K562 (cell line): Measurements from ENCODE around the gene CACNA1S. TPM values are rescaled to one million over a fixed set of nuclear protein-coding genes. Genes with fewer than 3 reads are reported as not detected.

Source experiments
- ATAC-seq: fragments of 200-7000 bp; cut with Tn5 transposase; 3 replicates; pipeline ENCODE4 v1.9.1; 2020; ENCODE audit warnings: moderate library complexity
- BruUV-seq: library from RNA; stranded (reverse); fragments of 400-500 nt; replicated peaks from 2 replicates; lab custom pipeline; 2021; lab: Mats Ljungman, UMichigan
- CTCF ChIA-PET: fragments of 300-600 bp; formaldehyde crosslinking; extraction: SDS; loops from one replicate; lab custom pipeline; 2021; ENCODE audit warnings: low intra/inter-chr PET ratio; lab: Yijun Ruan, JAX
- POLR2A ChIA-PET: fragments of 300-600, 350-650 bp; sonication (Branson Sonifier 250); formaldehyde crosslinking; extraction: SDS; loops from one replicate; lab custom pipeline; 2021; ENCODE audit warnings: antibody characterized with exemption, inconsistent platforms; lab: Yijun Ruan, JAX
- DNase-seq, 4 experiments: peaks; one replicate each; pipeline versions ENCODE4 v3.0.0 to v3.0.0-alpha.2; 2011 to 2018; ENCODE audit warnings: low spot score in 3 of 4, mixed read lengths in 3 of 4; ENCODE audit errors: extremely low read depth in 1 of 4
- FAIRE-seq: peaks from 2 replicates; lab custom pipeline; 2011; peaks lifted over from hg19 to GRCh38; lab: Jason Lieb, UNC
- H2AFZ ChIP-seq: 2 replicates; pipeline ENCODE4 v1.6.0; 2011; ENCODE audit warnings: low read depth, low read length, control low read depth, inconsistent platforms
- H3K27ac ChIP-seq: fragments of 200-600 bp; 3 replicates; pipeline ENCODE4 v1.8.0; 2011; ENCODE audit warnings: low read depth, mild to moderate bottlenecking, control low read depth, inconsistent platforms, low read length, moderate library complexity, mixed read lengths; ENCODE audit errors: extremely low read depth
- H3K27me3 ChIP-seq, 2 experiments: fragments of 300-600 bp in 1 of 2; 2 replicates in 1 of 2; 3 replicates in 1 of 2; pipeline versions ENCODE4 v1.6.0 to v1.8.0; 2011; ENCODE audit warnings: inconsistent platforms in 2 of 2, low read length in 2 of 2, mild to moderate bottlenecking in 1 of 2, mixed read lengths in 1 of 2, moderate library complexity in 1 of 2; ENCODE audit not compliant: control insufficient read depth in 2 of 2, insufficient read depth in 2 of 2
- H3K36me3 ChIP-seq: fragments of 300-600 bp; 3 replicates; pipeline ENCODE4 v1.8.0; 2011; ENCODE audit warnings: mild to moderate bottlenecking, low read length, inconsistent platforms; ENCODE audit not compliant: control insufficient read depth, insufficient read depth
- H3K4me1 ChIP-seq, 2 experiments: fragments of 200-600 bp in 1 of 2; replicated peaks in 1 of 2; 2 replicates in 1 of 2; 3 replicates in 1 of 2; pipeline versions ENCODE4 v1.5.1 to v1.8.0; 2011; ENCODE audit warnings: inconsistent platforms in 2 of 2, low read length in 2 of 2, mild to moderate bottlenecking in 1 of 2, mixed read lengths in 1 of 2, moderate library complexity in 1 of 2; ENCODE audit not compliant: control insufficient read depth in 2 of 2, insufficient read depth in 2 of 2
- H3K4me2 ChIP-seq: 2 replicates; pipeline ENCODE4 v1.6.1; 2011; ENCODE audit warnings: low read length, control low read depth, inconsistent platforms, mixed read lengths; ENCODE audit not compliant: insufficient read depth
- H3K4me3 ChIP-seq: fragments of 200-600 bp; sonication (generic), shearing (Covaris generic); 2 replicates; pipeline ENCODE4 v1.5.1; 2016; ENCODE audit warnings: control low read depth, inconsistent platforms
- H3K79me2 ChIP-seq: fragments of 200-600 bp; 3 replicates; pipeline ENCODE4 v1.8.0; 2011; ENCODE audit warnings: low read length, inconsistent platforms; ENCODE audit not compliant: control insufficient read depth, insufficient read depth
- H3K9ac ChIP-seq, 2 experiments: 2 replicates each; pipeline versions ENCODE4 v1.6.0 to v1.6.1; 2011; ENCODE audit warnings: low read depth in 2 of 2, low read length in 2 of 2, control low read depth in 1 of 2, inconsistent platforms in 1 of 2, mild to moderate bottlenecking in 1 of 2, mixed read lengths in 1 of 2; ENCODE audit not compliant: insufficient read depth in 1 of 2
- H3K9me1 ChIP-seq: one replicate; pipeline ENCODE4 v1.6.0; 2011; ENCODE audit warnings: inconsistent platforms, mild to moderate bottlenecking, low read length, moderate library complexity; ENCODE audit not compliant: control insufficient read depth, insufficient read depth
- H3K9me3 ChIP-seq: replicated peaks from 2 replicates; pipeline ENCODE4 v1.5.1; 2011; ENCODE audit warnings: low read depth, low read length, inconsistent platforms; ENCODE audit not compliant: control insufficient read depth, insufficient read depth
- H4K20me1 ChIP-seq: replicated peaks from 2 replicates; pipeline ENCODE4 v1.6.1; 2011; ENCODE audit warnings: low read length, inconsistent platforms, mixed read lengths; ENCODE audit not compliant: control insufficient read depth, insufficient read depth
- CBFA2T2 ChIP-seq: fragments of 450-650 bp; conservative IDR thresholded peaks from 2 replicates; pipeline ENCODE4 v1.6.1; 2017; ENCODE audit warnings: mild to moderate bottlenecking
- GTF2F1 ChIP-seq: IDR thresholded peaks from 2 replicates; pipeline ENCODE4 v1.6.1; 2011; ENCODE audit warnings: low read depth, low read length, improper control_type of control experiment
- POLR2G ChIP-seq: fragments of 200-400 bp; formaldehyde crosslinking; IDR thresholded peaks from 2 replicates; pipeline ENCODE4 v1.6.1; 2017; ENCODE audit warnings: low read depth, mild to moderate bottlenecking, antibody characterized with exemption, low read length, moderate library complexity
- RBFOX2 ChIP-seq: fragments of 200-400 bp; formaldehyde crosslinking; IDR thresholded peaks from 2 replicates; pipeline ENCODE4 v1.6.1; 2017; ENCODE audit warnings: low read depth, mild to moderate bottlenecking, low read length, moderate library complexity
- WGBS: fragments of 100-300 bp; shearing (Covaris generic); methylation state at CpG from one replicate; pipeline ENCODE4 v1.1.6; 2016; ENCODE audit warnings: low coverage, mixed read lengths; ENCODE audit not compliant: insufficient coverage; ENCODE audit errors: missing lambda C conversion rate; 5-methylcytosine and 5-hydroxymethylcytosine counted together
- in situ Hi-C: fragments of 300-500 bp; cut with MboI; formaldehyde crosslinking; loops from 4 replicates; pipeline ENCODE4 v1.15.0; 2018; ENCODE audit warnings: inconsistent platforms, mixed read lengths
- intact Hi-C: fragments of 100-400 bp; cut with micrococcal nuclease; formaldehyde crosslinking; loops from 2 replicates; pipeline ENCODE4 v1.14.2; 2022
- polyA plus RNA-seq, 8 experiments: library from polyadenylated mRNA; depleted of rRNA in 4 of 8; stranded (reverse) in 5 of 8; unstranded in 3 of 8; fragments of >200 nt; fragmentation: Nextera tagmentation in 2 of 8; fragmentation: Illumina TruSeq in 1 of 8; extraction: Ambion mirVana in 2 of 8; extraction: Trizol in 1 of 8; gene quantifications; 2 replicates each; pipeline versions ENCODE4 v1.2.1 to v1.2.3, GENCODE V29; 2011 to 2014; ENCODE audit warnings: inconsistent platforms in 1 of 8, missing spikeins in 1 of 8
- total RNA-seq, 7 experiments: library from RNA; depleted of rRNA in 6 of 7; stranded (reverse); fragments of >200 nt in 6 of 7; fragmentation: Illumina TruSeq in 2 of 7; extraction: Trizol in 2 of 7; gene quantifications; 2 replicates each; pipeline versions ENCODE4 v1.2.1 to v1.2.3, GENCODE V29; 2011 to 2021; ENCODE audit warnings: low replicate concordance in 1 of 7

Gene CACNA1S
- total and polyA plus RNA-seq, 9 of the 15 experiments (the other 6 are each of a cell fraction or from before 2014, with no cell fraction given), result not detected

DNA sequence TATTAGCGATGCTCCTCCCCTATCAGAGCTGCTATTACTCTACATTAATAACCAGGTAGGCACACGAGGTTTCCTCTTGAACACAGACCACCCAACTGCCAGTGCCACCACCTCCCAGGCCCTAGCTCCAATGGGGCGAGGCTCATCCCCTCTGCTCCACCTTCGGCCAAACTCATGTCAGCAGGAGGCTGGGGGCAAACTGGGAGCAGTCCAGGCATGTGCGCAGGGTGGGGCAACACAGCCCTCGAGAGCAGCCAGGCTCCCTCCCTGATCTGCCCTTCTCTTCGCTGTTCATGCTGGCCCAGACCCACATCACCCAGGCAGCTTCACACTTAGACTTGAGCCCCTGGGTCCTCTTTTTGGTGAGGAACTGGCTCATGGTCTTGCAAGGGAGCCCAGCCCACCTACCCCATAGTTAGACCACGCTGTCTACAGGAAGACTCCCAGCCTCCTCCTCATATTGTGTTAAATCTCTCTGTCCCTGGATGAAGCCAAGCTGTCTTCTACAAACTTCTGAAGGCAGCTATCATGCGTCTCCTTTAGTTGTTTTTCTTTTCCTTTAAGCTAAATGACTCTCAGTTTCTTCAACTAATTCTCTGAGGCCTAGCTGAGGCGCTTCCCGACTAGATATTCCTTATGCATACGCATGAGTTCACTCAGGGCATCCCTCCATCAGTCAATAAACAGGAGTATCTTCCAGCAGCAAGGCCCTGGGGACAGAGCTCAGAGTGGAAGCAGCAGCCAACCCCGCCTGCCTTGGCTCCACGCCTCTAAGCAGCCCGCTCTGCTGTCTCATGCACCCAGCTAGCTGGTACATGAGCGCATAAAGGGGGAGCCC is 30.0 kb upstream of the CACNA1S start:
- Histone ChIP-seq H3K4me1 (no peaks in the 10 kb centered on the region), H3K9ac (0 out of 4 replicates have a peak overlapping the region, but pooled peaks of 1 of the 2 experiments have one; percentile 46), H3K36me3 (peaks cover 98% of the 10 kb centered on the region), H3K27ac (no peak overlapping the region), H3K4me3 (no peak overlapping the region), H4K20me1 (peaks cover 9% of the 10 kb centered on the region), H3K9me1 (no peaks in the 10 kb centered on the region), H3K27me3 (no peaks in the 10 kb centered on the region), H3K9me3 (no peaks in the 10 kb centered on the region), H3K79me2 (no peaks in the 10 kb centered on the region), H3K4me2 (no peak overlapping the region), H2AFZ (no peak overlapping the region)
- 83% methylated on average over 16 of the region's 16 CpGs for WGBS
- BruUV-seq, result no TSS peak
- no peak for TF ChIP-seq CBFA2T2
- no peak for TF ChIP-seq GTF2F1
- peak; percentile 32; the same call in 1 of the 2 replicates for TF ChIP-seq RBFOX2
- peak; percentile 49; the same call in 1 of the 2 replicates for TF ChIP-seq POLR2G
- DNase-seq (no peak), FAIRE-seq (no peak), ATAC-seq (no peak)
- intact Hi-C loops (no loop called here), in situ Hi-C loops (no loop called here)
- POLR2A ChIA-PET, result interaction anchor here (0.6 to 2.3 kb wide), 10 partner anchors 8 to 880 kb away, joined by 3 to 14 read pairs (median 3); partner anchors contain the start of gene TMEM9
- CTCF ChIA-PET, result no interaction called here
